Ishikawa (cell line): Measurements from ENCODE around the gene COG5.

Experiments
- CEBPB ChIP-seq: IDR thresholded peaks from 2 replicates; pipeline ENCODE4 v1.6.1; 2012
- FOXM1 ChIP-seq: IDR thresholded peaks from 2 replicates; pipeline ENCODE4 v1.6.1; 2012; ENCODE audit warnings: low read depth, borderline replicate concordance
- TAF1 ChIP-seq: IDR thresholded peaks from 2 replicates; pipeline ENCODE4 v1.6.1; 2012; ENCODE audit warnings: low read depth, mild to moderate bottlenecking
- YY1 ChIP-seq: IDR thresholded peaks from 2 replicates; pipeline ENCODE4 v1.6.1; 2012; ENCODE audit warnings: low read depth
- TF ChIP-seq, protein P1 (sequence below): IDR thresholded peaks from 2 replicates; pipeline ENCODE4 v1.6.1; 2012

DNA sequence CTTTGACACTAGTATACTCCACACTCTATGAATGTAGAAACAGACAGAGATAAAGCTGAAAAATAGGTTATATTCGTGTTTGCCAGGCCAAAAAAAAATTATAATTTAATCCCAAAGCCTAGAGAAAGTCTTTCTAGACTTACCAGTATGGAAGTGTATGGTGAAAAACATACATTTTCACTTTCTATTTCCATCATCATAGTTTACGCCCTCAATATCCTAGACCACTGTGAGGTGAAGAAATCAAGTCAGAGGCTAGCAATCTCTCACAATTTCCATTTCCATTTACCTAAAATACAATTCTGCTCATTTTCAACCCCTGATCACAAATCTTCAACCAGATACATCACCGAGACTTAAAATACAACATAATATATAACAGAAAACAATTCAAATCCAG lies 77.7 kb downstream of the COG5 start:
- TF ChIP-seq FOXM1 (no peak), TAF1 (no peak), YY1 (no peak), CEBPB (no peak)
- TF ChIP-seq, protein P1, sequence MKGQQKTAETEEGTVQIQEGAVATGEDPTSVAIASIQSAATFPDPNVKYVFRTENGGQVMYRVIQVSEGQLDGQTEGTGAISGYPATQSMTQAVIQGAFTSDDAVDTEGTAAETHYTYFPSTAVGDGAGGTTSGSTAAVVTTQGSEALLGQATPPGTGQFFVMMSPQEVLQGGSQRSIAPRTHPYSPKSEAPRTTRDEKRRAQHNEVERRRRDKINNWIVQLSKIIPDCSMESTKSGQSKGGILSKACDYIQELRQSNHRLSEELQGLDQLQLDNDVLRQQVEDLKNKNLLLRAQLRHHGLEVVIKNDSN = no peak
